Measurements from ENCODE around the gene NAA80. TPM values are rescaled to one million over a fixed set of nuclear protein-coding genes. Genes with fewer than 3 reads are reported as not detected.

The NAA80 gene
- total RNA-seq, 1 donor from 2014 or later = 10.9 TPM

DNA sequence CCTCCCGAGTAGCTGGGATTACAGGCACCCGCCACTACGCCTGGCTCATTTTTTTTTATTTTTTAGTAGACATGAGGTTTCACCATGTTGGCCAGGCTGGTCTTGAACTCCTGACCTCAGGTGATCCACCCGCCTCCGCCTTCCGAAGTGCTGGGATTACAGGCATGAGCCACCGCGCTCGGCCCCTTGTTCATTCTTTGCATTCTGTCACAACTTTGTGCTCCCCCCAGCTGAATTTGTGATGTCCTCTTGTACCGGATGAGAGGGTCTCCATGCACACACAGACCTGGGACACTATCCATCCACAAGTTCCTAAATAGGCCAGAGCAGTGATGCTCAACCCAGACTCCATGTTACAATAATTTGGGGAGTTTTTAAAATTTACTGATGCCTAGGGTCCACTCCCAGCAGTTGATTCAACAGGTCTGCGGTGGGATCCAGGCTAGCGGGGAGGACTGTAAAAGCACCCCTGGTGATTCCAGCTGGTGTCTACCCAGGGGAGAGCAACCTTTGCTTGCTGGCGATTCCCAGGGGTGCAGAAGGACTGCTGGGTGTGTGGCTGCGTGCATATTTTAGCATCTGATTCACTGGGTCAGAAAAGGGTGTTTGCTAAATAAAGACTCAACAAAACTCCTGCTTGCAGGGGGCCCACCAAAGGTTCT is 40.4 kb upstream of the NAA80 start:
- Mint-ChIP-seq H3K4me3 (ENCODE audit: unreplicated experiment) (no peak overlapping the region), H3K27me3 (ENCODE audit: low read depth) (no peaks in the 10 kb centered on the region), H3K9me3 (ENCODE audit: low read depth) (no peaks in the 10 kb centered on the region), H3K4me1 (ENCODE audit: low read depth) (peaks cover 43% of the 10 kb centered on the region), H3K27ac (ENCODE audit: unreplicated experiment) (no peak overlapping the region), H3K36me3 (ENCODE audit: low read depth) (no peaks in the 10 kb centered on the region)
- no peak for TF ChIP-seq CTCF (IDR thresholded peaks at IDR 0.05)
- DNase-seq (ENCODE audit: low spot score) = no peak

DNA sequence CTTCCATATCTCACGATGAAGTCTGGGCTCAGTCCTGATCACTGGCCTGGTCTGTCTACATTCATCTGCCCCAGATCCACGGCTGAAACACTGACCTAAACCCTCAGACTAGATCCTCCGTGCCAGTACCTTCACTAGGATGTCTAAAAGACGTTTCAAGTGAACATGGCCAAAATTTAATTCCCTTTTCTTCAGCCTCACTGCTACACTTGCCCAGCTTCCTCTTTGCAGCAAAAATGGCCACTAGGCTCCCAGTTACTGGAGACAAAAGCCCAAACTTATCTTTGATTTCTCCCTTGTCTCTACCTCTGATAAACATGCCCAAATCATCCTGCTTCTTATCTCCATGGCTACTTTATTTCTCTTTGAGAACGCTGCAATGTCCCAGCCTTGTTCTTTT is 39.8 kb upstream of the NAA80 start:
- Mint-ChIP-seq H3K27me3 (ENCODE audit: low read depth) (no peaks in the 10 kb centered on the region), H3K36me3 (ENCODE audit: low read depth) (no peaks in the 10 kb centered on the region), H3K27ac (ENCODE audit: unreplicated experiment) (peak overlapping the region; percentile 75), H3K4me1 (ENCODE audit: low read depth) (peaks cover 49% of the 10 kb centered on the region), H3K4me3 (ENCODE audit: unreplicated experiment) (peak overlapping the region; percentile 98), H3K9me3 (ENCODE audit: low read depth) (no peaks in the 10 kb centered on the region)
- DNase-seq (ENCODE audit: low spot score) = no peak
- no peak for TF ChIP-seq CTCF (IDR thresholded peaks at IDR 0.05)

DNA sequence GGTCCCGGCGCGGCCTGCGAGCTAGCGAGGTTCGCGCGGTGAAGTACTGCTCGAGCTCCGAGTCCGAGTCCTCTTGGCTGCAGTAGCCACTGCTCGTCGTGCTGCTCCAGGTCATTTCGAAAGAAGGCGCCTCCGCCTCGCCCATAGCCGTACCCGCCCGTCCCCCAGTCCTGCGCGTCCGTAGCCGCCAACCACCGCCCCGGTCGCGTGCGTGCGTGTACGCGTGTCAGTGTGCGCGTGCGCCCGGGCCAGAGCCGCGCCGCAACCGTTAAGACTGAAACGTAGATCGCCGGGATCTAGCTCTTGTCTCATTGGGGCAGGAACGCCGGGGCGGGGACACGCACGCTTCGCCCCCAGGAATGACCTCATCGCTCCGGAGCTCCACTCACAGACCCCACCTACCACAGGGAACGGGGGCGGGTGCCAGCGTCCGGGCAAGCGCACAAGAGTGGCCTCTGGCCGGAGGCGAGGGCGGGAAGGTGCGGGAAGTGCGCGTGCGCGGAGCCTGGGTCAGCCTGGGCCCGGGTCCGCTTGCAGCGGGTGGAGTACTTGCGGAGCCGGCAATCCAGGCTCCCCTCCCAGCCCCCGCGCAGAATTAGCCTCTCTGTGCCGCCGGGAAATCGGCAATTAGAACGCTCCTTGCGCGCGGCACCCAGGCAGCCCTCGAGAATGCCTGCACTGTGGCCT is 38.1 kb upstream of the NAA80 start:
- DNase-seq (ENCODE audit: low spot score) = peak; percentile 100
- Mint-ChIP-seq H3K4me3 (ENCODE audit: unreplicated experiment) (peak overlapping the region; percentile 98), H3K9me3 (ENCODE audit: low read depth) (no peaks in the 10 kb centered on the region), H3K27ac (ENCODE audit: unreplicated experiment) (peak overlapping the region; percentile 98), H3K4me1 (ENCODE audit: low read depth) (peaks cover 55% of the 10 kb centered on the region), H3K27me3 (ENCODE audit: low read depth) (no peaks in the 10 kb centered on the region), H3K36me3 (ENCODE audit: low read depth) (no peaks in the 10 kb centered on the region)
- no peak for TF ChIP-seq CTCF (IDR thresholded peaks at IDR 0.05)

GRCh38 chr3:50336452-50337174 is 37.4 kb upstream of the NAA80 start:
- Mint-ChIP-seq H3K9me3 (ENCODE audit: low read depth) (no peaks in the 10 kb centered on the region), H3K4me1 (ENCODE audit: low read depth) (peaks cover 55% of the 10 kb centered on the region), H3K27ac (ENCODE audit: unreplicated experiment) (peak overlapping the region; percentile 98), H3K4me3 (ENCODE audit: unreplicated experiment) (peak overlapping the region; percentile 98), H3K36me3 (ENCODE audit: low read depth) (peaks cover 1% of the 10 kb centered on the region), H3K27me3 (ENCODE audit: low read depth) (no peaks in the 10 kb centered on the region)
- TF ChIP-seq CTCF (IDR thresholded peaks at IDR 0.05) = no peak
- DNase-seq (ENCODE audit: low spot score) = no peak

DNA sequence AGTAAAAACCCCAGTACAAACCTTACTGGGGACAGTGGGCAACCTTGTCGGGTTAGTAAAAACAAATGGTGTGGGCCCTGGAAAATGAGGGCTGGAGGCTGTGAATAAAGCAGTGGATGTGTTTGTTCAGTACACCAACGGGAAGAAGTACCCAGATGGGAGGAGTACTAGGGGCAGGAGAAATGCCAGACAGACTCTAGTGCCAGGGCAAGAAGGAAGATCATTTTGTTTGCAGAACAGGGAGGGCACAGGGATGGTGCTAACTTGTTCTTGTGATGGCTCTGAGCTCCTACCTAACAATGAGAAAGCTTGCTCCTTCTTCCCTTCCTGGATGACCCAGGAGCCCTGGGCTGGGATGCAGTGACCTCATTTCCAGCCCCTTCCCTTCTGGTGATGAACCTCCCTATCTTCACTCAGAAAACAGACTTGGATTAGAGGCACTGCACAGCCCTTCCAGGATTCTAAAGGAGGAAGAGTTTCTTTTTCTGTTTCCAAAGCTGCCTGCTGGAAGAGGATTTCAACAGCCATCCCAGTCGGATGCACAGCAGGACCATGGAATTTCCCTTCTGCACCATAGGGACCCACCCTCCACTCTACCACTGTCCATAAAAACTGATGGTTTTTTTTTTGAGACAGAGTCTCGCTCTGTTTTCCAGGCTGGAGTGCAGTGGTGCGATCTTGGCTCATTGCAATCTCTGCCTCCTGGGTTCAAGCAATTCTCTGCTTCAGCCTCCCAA is 35.3 kb upstream of the NAA80 start:
- peak overlapping the region; percentile 98 for H3K27ac Mint-ChIP-seq (ENCODE audit: unreplicated experiment)
- H3K36me3 Mint-ChIP-seq (ENCODE audit: low read depth) = peaks cover 4% of the 10 kb centered on the region
- peak overlapping the region; percentile 37 for H3K4me3 Mint-ChIP-seq (ENCODE audit: unreplicated experiment)
- H3K4me1 Mint-ChIP-seq (ENCODE audit: low read depth) = peaks cover 49% of the 10 kb centered on the region
- no peaks in the 10 kb centered on the region for H3K27me3 Mint-ChIP-seq (ENCODE audit: low read depth)
- no peaks in the 10 kb centered on the region for H3K9me3 Mint-ChIP-seq (ENCODE audit: low read depth)
- no peak for TF ChIP-seq CTCF (IDR thresholded peaks at IDR 0.05)
- DNase-seq (ENCODE audit: low spot score) = no peak

Data from chondrocyte (in vitro differentiated cells).